ENCODE data around the gene RELL2. TPM values are rescaled to one million over a fixed set of nuclear protein-coding genes. Genes with fewer than 3 reads are reported as not detected.

The RELL2 gene
- total RNA-seq, 1 donor from 2014 or later: 5.6 TPM

- TF ChIP-seq POLR2AphosphoS5 (IDR thresholded peaks at IDR 0.05; ENCODE audit: insufficient read depth in 1 of 2, low read depth in 1 of 2): no peak
- no peak for TF ChIP-seq POLR2A (IDR thresholded peaks at IDR 0.05)
- no peak for TF ChIP-seq CTCF (IDR thresholded peaks at IDR 0.05)
- H3K4me1 ChIP-seq: peaks cover 34% of the 10 kb centered on the region
- peak overlapping the region; percentile 85 to 90 for H3K4me3 ChIP-seq
- intact Hi-C loops (cut with DNase I): no loop called here
- H3K9me3 ChIP-seq: no peaks in the 10 kb centered on the region
- no peaks in the 10 kb centered on the region for H3K27me3 ChIP-seq
- H3K27ac ChIP-seq: peak overlapping the region; percentile 73
- no peaks in the 10 kb centered on the region for H3K36me3 ChIP-seq
- no peak for DNase-seq (ENCODE audit: extremely low spot score in 2 of 2)
Observed at GRCh38 chr5:141636106-141636412, 738 bp upstream of the RELL2 start.

- peak in 1 of 2 donors; percentile 64 for DNase-seq (ENCODE audit: extremely low spot score in 2 of 2)
- Histone ChIP-seq H3K4me1 (peaks cover 34% of the 10 kb centered on the region), H3K36me3 (peaks cover 0 to 4% of the 10 kb centered on the region in 2 donors), H3K27me3 (no peaks in the 10 kb centered on the region), H3K27ac (peak overlapping the region; percentile 73), H3K9me3 (no peaks in the 10 kb centered on the region), H3K4me3 (peak overlapping the region; percentile 85 to 90)
- peak in 1 of 2 donors; percentile 5 for TF ChIP-seq POLR2AphosphoS5 (IDR thresholded peaks at IDR 0.05; ENCODE audit: insufficient read depth in 1 of 2, low read depth in 1 of 2)
- TF ChIP-seq CTCF (IDR thresholded peaks at IDR 0.05): no peak
- no peak for TF ChIP-seq POLR2A (IDR thresholded peaks at IDR 0.05)
- intact Hi-C loops (cut with DNase I): no loop called here
Observed at GRCh38 chr5:141637123-141637766, 448 bp downstream of the RELL2 start.

- peaks cover 0 to 8% of the 10 kb centered on the region in 2 donors for H3K36me3 ChIP-seq
- no peaks in the 10 kb centered on the region for H3K27me3 ChIP-seq
- TF ChIP-seq CTCF (IDR thresholded peaks at IDR 0.05): no peak
- no peaks in the 10 kb centered on the region for H3K9me3 ChIP-seq
- H3K27ac ChIP-seq: peak overlapping the region; percentile 73
- peak overlapping the region; percentile 85 to 90 for H3K4me3 ChIP-seq
- peaks cover 34% of the 10 kb centered on the region for H3K4me1 ChIP-seq
- intact Hi-C loops (cut with DNase I): no loop called here
- peak in 1 of 2 donors; percentile 82 for DNase-seq (ENCODE audit: extremely low spot score in 2 of 2)
Observed at GRCh38 chr5:141637767-141638419, 1.1 kb downstream of the RELL2 start.

GRCh38 chr5:141638771-141639170, 2.0 kb downstream of the RELL2 start:
- Histone ChIP-seq H3K4me3 (no peak overlapping the region), H3K27ac (no peak overlapping the region), H3K36me3 (peaks cover 0 to 13% of the 10 kb centered on the region in 2 donors), H3K9me3 (no peaks in the 10 kb centered on the region), H3K4me1 (peaks cover 34% of the 10 kb centered on the region), H3K27me3 (no peaks in the 10 kb centered on the region)
- TF ChIP-seq POLR2AphosphoS5 (IDR thresholded peaks at IDR 0.05; ENCODE audit: insufficient read depth in 1 of 2, low read depth in 1 of 2) (no peak), POLR2A (IDR thresholded peaks at IDR 0.05) (no peak), CTCF (IDR thresholded peaks at IDR 0.05) (no peak)
- DNase-seq (ENCODE audit: extremely low spot score in 2 of 2): no peak
- intact Hi-C loops (cut with DNase I): no loop called here

- DNase-seq (ENCODE audit: extremely low spot score in 2 of 2): no peak
- Histone ChIP-seq H3K36me3 (peaks cover 0 to 21% of the 10 kb centered on the region in 2 donors), H3K4me3 (no peak overlapping the region), H3K27me3 (no peaks in the 10 kb centered on the region), H3K9me3 (no peaks in the 10 kb centered on the region), H3K27ac (no peak overlapping the region), H3K4me1 (peaks cover 30% of the 10 kb centered on the region)
- TF ChIP-seq CTCF (IDR thresholded peaks at IDR 0.05) (no peak), POLR2AphosphoS5 (IDR thresholded peaks at IDR 0.05; ENCODE audit: insufficient read depth in 1 of 2, low read depth in 1 of 2) (no peak), POLR2A (IDR thresholded peaks at IDR 0.05) (no peak)
- intact Hi-C loops (cut with DNase I): no loop called here
Observed at GRCh38 chr5:141639357-141640050, 2.7 kb downstream of the RELL2 start.

Data from vagina (tissue), 2 donors.